H1 (cell line): ENCODE data around the gene OR8B8. TPM values are rescaled to one million over a fixed set of nuclear protein-coding genes. Genes with fewer than 3 reads are reported as not detected.

Experiments used
- CTCF ChIA-PET: fragments of 300-600 bp; sonication (Branson Sonifier 250); formaldehyde crosslinking; loops from one replicate; lab custom pipeline; 2021; ENCODE audit not compliant: partially characterized antibody; lab: Charles Lee
- POLR2A ChIA-PET: fragments of 300-600 bp; sonication (Branson Sonifier 250); formaldehyde crosslinking; loops from one replicate; lab custom pipeline; 2021; ENCODE audit warnings: inconsistent platforms; ENCODE audit not compliant: partially characterized antibody; lab: Charles Lee
- DNase-seq, 2 experiments: peaks; one replicate each; pipeline versions ENCODE4 v3.0.0 to v3.0.0-alpha.2; 2010 to 2022; ENCODE audit warnings: low spot score in 2 of 2, low read depth in 1 of 2, mixed read lengths in 1 of 2
- FAIRE-seq: peaks from 2 replicates; lab custom pipeline; 2011; peaks lifted over from hg19 to GRCh38; lab: Jason Lieb, UNC
- H2AFZ ChIP-seq: 2 replicates; pipeline ENCODE4 v1.8.1; 2012; ENCODE audit warnings: low read length, inconsistent platforms
- H2AK5ac ChIP-seq: 2 replicates; pipeline ENCODE4 v1.6.1; 2013; ENCODE audit warnings: low read depth, low read length
- H2BK120ac ChIP-seq: replicated peaks from 2 replicates; pipeline ENCODE3; 2013; ENCODE audit warnings: low read depth, low read length, inconsistent platforms
- H2BK12ac ChIP-seq: 2 replicates; pipeline ENCODE4 v1.6.1; 2013; ENCODE audit warnings: low read depth, low read length
- H2BK15ac ChIP-seq: 2 replicates; pipeline ENCODE4 v1.6.1; 2013; ENCODE audit warnings: low read length
- H2BK20ac ChIP-seq: 2 replicates; pipeline ENCODE4 v1.6.1; 2013; ENCODE audit warnings: low read length
- H2BK5ac ChIP-seq: 2 replicates; pipeline ENCODE4 v1.6.1; 2013; ENCODE audit warnings: low read depth, low read length
- H3K14ac ChIP-seq: 2 replicates; pipeline ENCODE4 v1.6.1; 2013; ENCODE audit warnings: inconsistent platforms; ENCODE audit not compliant: insufficient read length
- H3K18ac ChIP-seq: 2 replicates; pipeline ENCODE4 v1.6.1; 2013; ENCODE audit warnings: low read length; ENCODE audit errors: extremely low read depth
- H3K23ac ChIP-seq: 2 replicates; pipeline ENCODE4 v1.6.1; 2013; ENCODE audit warnings: inconsistent platforms; ENCODE audit not compliant: insufficient read length
- H3K23me2 ChIP-seq: 2 replicates; pipeline ENCODE4 v1.6.1; 2013; ENCODE audit warnings: low read depth, low read length
- H3K27ac ChIP-seq: 2 replicates; pipeline ENCODE4 v1.6.1; 2011; ENCODE audit warnings: low read depth, low read length, inconsistent platforms
- H3K27me3 ChIP-seq, 4 experiments: replicated peaks in 1 of 4; 1 replicate in 1 of 4; 2 replicates in 3 of 4; pipeline versions ENCODE4 v1.6.1 to v1.8.1; 2011 to 2013; ENCODE audit warnings: low read length in 3 of 4, mild to moderate bottlenecking in 3 of 4, inconsistent platforms in 2 of 4, mixed read lengths in 2 of 4, moderate library complexity in 1 of 4; ENCODE audit not compliant: control insufficient read depth in 3 of 4, insufficient read depth in 3 of 4; ENCODE audit errors: extremely low read depth in 1 of 4
- H3K36me3 ChIP-seq, 4 experiments: 2 replicates each; pipeline versions ENCODE4 v1.6.1 to v1.8.1; 2011 to 2013; ENCODE audit warnings: mild to moderate bottlenecking in 4 of 4, low read length in 3 of 4, moderate library complexity in 2 of 4, control low read depth in 1 of 4, inconsistent platforms in 1 of 4; ENCODE audit not compliant: insufficient read depth in 4 of 4, control insufficient read depth in 2 of 4
- H3K4ac ChIP-seq: replicated peaks from 2 replicates; pipeline ENCODE3; 2013; ENCODE audit warnings: low read length, low read depth, mixed read lengths, inconsistent platforms; ENCODE audit not compliant: insufficient read length
- H3K4me1 ChIP-seq, 4 experiments: replicated peaks in 1 of 4; 1 replicate in 1 of 4; 2 replicates in 3 of 4; pipeline versions ENCODE4 v1.6.1 to v1.8.1; 2011 to 2013; ENCODE audit warnings: low read length in 3 of 4, inconsistent platforms in 2 of 4, mixed read lengths in 1 of 4; ENCODE audit not compliant: insufficient read depth in 4 of 4, control insufficient read depth in 3 of 4
- H3K4me2 ChIP-seq, 2 experiments: 2 replicates each; pipeline versions ENCODE4 v1.6.1 to v1.8.1; 2011 to 2013; ENCODE audit warnings: low read depth in 2 of 2, low read length in 2 of 2, control low read depth in 1 of 2, inconsistent platforms in 1 of 2, mild to moderate bottlenecking in 1 of 2; ENCODE audit not compliant: insufficient read depth in 1 of 2
- H3K4me3 ChIP-seq, 4 experiments: fragments of 200-600, 300-600 bp in 1 of 4; sonication (generic), shearing (Covaris generic), sonication (Bioruptor Twin) in 1 of 4; 2 replicates each; pipeline versions ENCODE4 v1.5.1 to v1.8.1; 2011 to 2016; ENCODE audit warnings: low read length in 4 of 4, low read depth in 3 of 4, control low read depth in 2 of 4, inconsistent platforms in 2 of 4, mild to moderate bottlenecking in 2 of 4, mixed read lengths in 1 of 4, moderate library complexity in 1 of 4; ENCODE audit not compliant: insufficient read depth in 2 of 4; ENCODE audit errors: extremely low read depth in 1 of 4
- H3K56ac ChIP-seq: replicated peaks from 2 replicates; pipeline ENCODE3; 2013; ENCODE audit warnings: low read depth, mild to moderate bottlenecking, mixed read lengths, low read length, inconsistent platforms; ENCODE audit not compliant: insufficient read length
- H3K79me1 ChIP-seq: 2 replicates; pipeline ENCODE4 v1.6.1; 2013; ENCODE audit warnings: low read depth, low read length, control low read depth
- H3K79me2 ChIP-seq, 2 experiments: 2 replicates each; pipeline versions ENCODE4 v1.6.1 to v1.8.1; 2012 to 2013; ENCODE audit warnings: low read length in 2 of 2, mild to moderate bottlenecking in 2 of 2, inconsistent platforms in 1 of 2; ENCODE audit not compliant: insufficient read depth in 2 of 2, control insufficient read depth in 1 of 2
- H3K9ac ChIP-seq, 4 experiments: replicated peaks in 1 of 4; 1 replicate in 1 of 4; 2 replicates in 3 of 4; pipeline versions ENCODE4 v1.6.1 to v1.8.1; 2011 to 2013; ENCODE audit warnings: low read depth in 3 of 4, low read length in 3 of 4, control low read depth in 2 of 4, mild to moderate bottlenecking in 2 of 4, moderate library complexity in 2 of 4, inconsistent platforms in 1 of 4; ENCODE audit errors: extremely low read depth in 1 of 4
- H3K9me3 ChIP-seq, 2 experiments: 2 replicates each; pipeline versions ENCODE4 v1.6.1 to v1.8.1; 2012 to 2013; ENCODE audit warnings: mild to moderate bottlenecking in 2 of 2, moderate library complexity in 2 of 2, control low read depth in 1 of 2, inconsistent platforms in 1 of 2, low read depth in 1 of 2, low read length in 1 of 2, mixed read lengths in 1 of 2; ENCODE audit not compliant: insufficient read depth in 2 of 2
- H4K20me1 ChIP-seq, 2 experiments: replicated peaks in 1 of 2; 2 replicates each; pipeline versions ENCODE3 to v1.8.1; 2011 to 2013; ENCODE audit warnings: inconsistent platforms in 2 of 2, low read length in 2 of 2, mild to moderate bottlenecking in 1 of 2; ENCODE audit not compliant: insufficient read depth in 2 of 2, control insufficient read depth in 1 of 2
- H4K5ac ChIP-seq: 2 replicates; pipeline ENCODE4 v1.6.1; 2013; ENCODE audit warnings: low read length, low read depth, mixed read lengths, inconsistent platforms; ENCODE audit not compliant: insufficient read length
- H4K8ac ChIP-seq: 2 replicates; pipeline ENCODE4 v1.8.0; 2013; ENCODE audit warnings: mild to moderate bottlenecking, moderate library complexity, low read length, inconsistent platforms; ENCODE audit not compliant: insufficient read depth; ENCODE audit errors: extremely low read depth
- H4K91ac ChIP-seq: replicated peaks from 2 replicates; pipeline ENCODE3; 2013; ENCODE audit warnings: low read length, mixed read lengths, inconsistent platforms; ENCODE audit not compliant: insufficient read length
- ATF3 ChIP-seq: IDR thresholded peaks from 2 replicates; pipeline ENCODE4 v1.6.1; 2011; ENCODE audit warnings: low read depth, mild to moderate bottlenecking, low read length; ENCODE audit not compliant: insufficient read depth
- BCL11A ChIP-seq, 2 experiments: IDR thresholded peaks; one replicate each; pipeline ENCODE4 v1.6.1; 2011; ENCODE audit warnings: low read depth in 2 of 2, low read length in 2 of 2, mild to moderate bottlenecking in 2 of 2
- BRCA1 ChIP-seq: IDR thresholded peaks from 2 replicates; pipeline ENCODE4 v1.6.1; 2012; ENCODE audit warnings: low read depth, low read length, improper control_type of control experiment
- GABPA ChIP-seq: IDR thresholded peaks from 2 replicates; pipeline ENCODE4 v1.6.1; 2011; ENCODE audit warnings: mild to moderate bottlenecking, low read length, moderate library complexity, borderline replicate concordance; ENCODE audit not compliant: insufficient read depth
- MAFK ChIP-seq: IDR thresholded peaks from 2 replicates; pipeline ENCODE4 v1.6.1; 2012; ENCODE audit warnings: low read depth, mild to moderate bottlenecking, improper control_type of control experiment, low read length
- POLR2A ChIP-seq, 2 experiments: IDR thresholded peaks; 1 replicate in 1 of 2; 2 replicates in 1 of 2; pipeline ENCODE4 v1.6.1; 2011; ENCODE audit warnings: low read depth in 2 of 2, low read length in 2 of 2, mild to moderate bottlenecking in 2 of 2; ENCODE audit errors: control extremely low read depth in 1 of 2
- RAD21 ChIP-seq, 2 experiments: IDR thresholded peaks in 1 of 2; conservative IDR thresholded peaks in 1 of 2; 2 replicates each; pipeline ENCODE4 v1.6.1; 2011; ENCODE audit warnings: low read depth in 2 of 2, low read length in 2 of 2, improper control_type of control experiment in 1 of 2, inconsistent platforms in 1 of 2, mild to moderate bottlenecking in 1 of 2, moderate library complexity in 1 of 2
- SP2 ChIP-seq: IDR thresholded peaks from 2 replicates; pipeline ENCODE4 v1.6.1; 2012; ENCODE audit warnings: mild to moderate bottlenecking, low read length, inconsistent platforms
- USF2 ChIP-seq: IDR thresholded peaks from 2 replicates; pipeline ENCODE4 v1.6.1; 2011; ENCODE audit warnings: low read length, improper control_type of control experiment
- WGBS, 2 experiments: shearing (Covaris generic) in 1 of 2; methylation state at CpG; one replicate each; pipeline versions ENCODE4 v1.1.6 to v1.1.7; 2013 to 2015; ENCODE audit warnings: low lambda C conversion rate in 2 of 2, mixed read lengths in 2 of 2, inconsistent platforms in 1 of 2, low coverage in 1 of 2, missing lambda C conversion rate in 1 of 2; ENCODE audit not compliant: insufficient replicate concordance in 2 of 2, insufficient coverage in 1 of 2, insufficient read length in 1 of 2; ENCODE audit errors: extremely low coverage in 1 of 2, missing lambda C conversion rate in 1 of 2; 5-methylcytosine and 5-hydroxymethylcytosine counted together
- polyA plus RNA-seq, 7 experiments: library from polyadenylated mRNA; depleted of rRNA in 3 of 7; stranded (reverse) in 5 of 7; unstranded in 2 of 7; fragments of >200 nt in 5 of 7; fragments of 200-250 nt in 2 of 7; gene quantifications; 1 replicate in 5 of 7; 2 replicates in 1 of 7; 4 replicates in 1 of 7; pipeline versions ENCODE4 v1.2.1 to v1.2.3, GENCODE V29; 2011 to 2013; ENCODE audit warnings: missing spikeins in 2 of 7, mixed read lengths in 2 of 7
- total RNA-seq: library from RNA; stranded (reverse); fragmentation: NEBNext Ultra II Directional; extraction: Animal tissue kit (Norgen Biotek cat#: 25700); gene quantifications from 2 replicates; pipeline ENCODE4 v1.2.1, GENCODE V29; 2021
- TF ChIP-seq, protein P1 (sequence below): IDR thresholded peaks from 2 replicates; pipeline ENCODE4 v1.6.1; 2012; ENCODE audit warnings: low read length, inconsistent platforms
- TF ChIP-seq, protein P2 (sequence below): IDR thresholded peaks from 2 replicates; pipeline ENCODE4 v1.6.1; 2012; ENCODE audit warnings: inconsistent platforms

Gene OR8B8
- total and polyA plus RNA-seq, 2 of the 8 experiments (the other 6 are each of a cell fraction or from before 2014, with no cell fraction given) = not detected

GRCh38 chr11:124474779-124475178 lies 29.3 kb upstream of the OR8B8 start:
- Histone ChIP-seq H3K4me1 (no peaks in the 10 kb centered on the region), H4K5ac (no peak overlapping the region), H3K9ac (no peak overlapping the region), H3K27ac (no peak overlapping the region), H4K91ac (no peak overlapping the region), H2BK20ac (no peak overlapping the region), H3K36me3 (no peaks in the 10 kb centered on the region), H2BK12ac (no peak overlapping the region), H3K9me3 (no peaks in the 10 kb centered on the region), H3K23me2 (no peaks in the 10 kb centered on the region), H2BK5ac (no peak overlapping the region), H3K14ac (no peak overlapping the region), H4K20me1 (no peaks in the 10 kb centered on the region), H3K4ac (no peak overlapping the region), H2BK15ac (no peak overlapping the region), H3K79me2 (no peaks in the 10 kb centered on the region), H4K8ac (no peak overlapping the region), H3K18ac (no peak overlapping the region), H2BK120ac (no peak overlapping the region), H3K56ac (no peak overlapping the region), H3K4me3 (no peak overlapping the region), H3K4me2 (no peak overlapping the region), H2AK5ac (no peak overlapping the region), H3K79me1 (no peaks in the 10 kb centered on the region), H3K27me3 (no peaks in the 10 kb centered on the region), H2AFZ (no peak overlapping the region), H3K23ac (no peak overlapping the region)
- ChIA-PET CTCF (interaction anchor here (1.3 kb wide), 1 partner anchor 76 kb away, joined by 3 read pairs; no protein-coding TSS in a partner anchor), POLR2A (no interaction called here)
- FAIRE-seq (no peak), DNase-seq (no peak)
- 88% methylated on average over 2 of the region's 2 CpGs; no CpG with 5 or more reads in 1 of the 2 experiments for WGBS, 2 experiments
- no peak for TF ChIP-seq GABPA
- no peak for TF ChIP-seq USF2
- TF ChIP-seq BCL11A (IDR thresholded peaks at IDR 0.05; ENCODE audit: low read depth in 2 of 2, low read length in 2 of 2) = no peak
- TF ChIP-seq MAFK = no peak
- no peak for TF ChIP-seq POLR2A (IDR thresholded peaks at IDR 0.05; ENCODE audit: control extremely low read depth in 1 of 2, low read depth in 2 of 2, low read length in 2 of 2)
- TF ChIP-seq, protein P1, sequence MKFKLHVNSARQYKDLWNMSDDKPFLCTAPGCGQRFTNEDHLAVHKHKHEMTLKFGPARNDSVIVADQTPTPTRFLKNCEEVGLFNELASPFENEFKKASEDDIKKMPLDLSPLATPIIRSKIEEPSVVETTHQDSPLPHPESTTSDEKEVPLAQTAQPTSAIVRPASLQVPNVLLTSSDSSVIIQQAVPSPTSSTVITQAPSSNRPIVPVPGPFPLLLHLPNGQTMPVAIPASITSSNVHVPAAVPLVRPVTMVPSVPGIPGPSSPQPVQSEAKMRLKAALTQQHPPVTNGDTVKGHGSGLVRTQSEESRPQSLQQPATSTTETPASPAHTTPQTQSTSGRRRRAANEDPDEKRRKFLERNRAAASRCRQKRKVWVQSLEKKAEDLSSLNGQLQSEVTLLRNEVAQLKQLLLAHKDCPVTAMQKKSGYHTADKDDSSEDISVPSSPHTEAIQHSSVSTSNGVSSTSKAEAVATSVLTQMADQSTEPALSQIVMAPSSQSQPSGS = no peak
- TF ChIP-seq SP2 = no peak
- TF ChIP-seq, protein P2, sequence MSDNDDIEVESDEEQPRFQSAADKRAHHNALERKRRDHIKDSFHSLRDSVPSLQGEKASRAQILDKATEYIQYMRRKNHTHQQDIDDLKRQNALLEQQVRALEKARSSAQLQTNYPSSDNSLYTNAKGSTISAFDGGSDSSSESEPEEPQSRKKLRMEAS = no peak
- TF ChIP-seq BRCA1 = no peak
- no peak for TF ChIP-seq ATF3
- no peak for TF ChIP-seq RAD21 (IDR thresholded peaks at IDR 0.05 in 1 of 2, conservative IDR thresholded peaks at IDR 0.05 in 1 of 2; ENCODE audit: low read depth in 2 of 2, low read length in 2 of 2)
